Esophagus muscularis mucosa (tissue), 4 donors: Measurements from ENCODE around the gene ACER3.

Experiments used
- EP300 ChIP-seq: sonication (generic); formaldehyde crosslinking; IDR thresholded peaks from one replicate; pipeline ENCODE4 v1.6.1; 2017; ENCODE audit warnings: antibody characterized with exemption
- POLR2A ChIP-seq: fragments of 450-650 bp; IDR thresholded peaks from one replicate; pipeline ENCODE4 v1.6.1; 2017; ENCODE audit warnings: antibody characterized with exemption, moderate library complexity, mild to moderate bottlenecking, low read depth
- POLR2AphosphoS5 ChIP-seq, 2 donors: sonication (generic); formaldehyde crosslinking; IDR thresholded peaks; one replicate each; pipeline ENCODE4 v1.6.1; 2017; ENCODE audit warnings: antibody characterized with exemption in 2 of 2
- TF ChIP-seq, protein P1 (sequence below), 3 experiments: fragments of 200-600 bp in 2 of 3; fragments of 450-650 bp in 1 of 3; sonication (generic) in 2 of 3; IDR thresholded peaks; one replicate each; pipeline ENCODE4 v1.5.1; 2017 to 2019; ENCODE audit warnings: antibody characterized with exemption in 3 of 3, mild to moderate bottlenecking in 2 of 3, moderate library complexity in 1 of 3

- TF ChIP-seq, protein P1, sequence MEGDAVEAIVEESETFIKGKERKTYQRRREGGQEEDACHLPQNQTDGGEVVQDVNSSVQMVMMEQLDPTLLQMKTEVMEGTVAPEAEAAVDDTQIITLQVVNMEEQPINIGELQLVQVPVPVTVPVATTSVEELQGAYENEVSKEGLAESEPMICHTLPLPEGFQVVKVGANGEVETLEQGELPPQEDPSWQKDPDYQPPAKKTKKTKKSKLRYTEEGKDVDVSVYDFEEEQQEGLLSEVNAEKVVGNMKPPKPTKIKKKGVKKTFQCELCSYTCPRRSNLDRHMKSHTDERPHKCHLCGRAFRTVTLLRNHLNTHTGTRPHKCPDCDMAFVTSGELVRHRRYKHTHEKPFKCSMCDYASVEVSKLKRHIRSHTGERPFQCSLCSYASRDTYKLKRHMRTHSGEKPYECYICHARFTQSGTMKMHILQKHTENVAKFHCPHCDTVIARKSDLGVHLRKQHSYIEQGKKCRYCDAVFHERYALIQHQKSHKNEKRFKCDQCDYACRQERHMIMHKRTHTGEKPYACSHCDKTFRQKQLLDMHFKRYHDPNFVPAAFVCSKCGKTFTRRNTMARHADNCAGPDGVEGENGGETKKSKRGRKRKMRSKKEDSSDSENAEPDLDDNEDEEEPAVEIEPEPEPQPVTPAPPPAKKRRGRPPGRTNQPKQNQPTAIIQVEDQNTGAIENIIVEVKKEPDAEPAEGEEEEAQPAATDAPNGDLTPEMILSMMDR (IDR thresholded peaks at IDR 0.05), result no peak
- TF ChIP-seq POLR2A (no peak), EP300 (no peak), POLR2AphosphoS5 (IDR thresholded peaks at IDR 0.05) (no peak)
Observed at GRCh38 chr11:76831686-76832310, 28.9 kb upstream of the ACER3 start.
